GM13977 (cell line): ENCODE measurements around the gene ARID1B.

ENCODE experiments used
- DNase-seq: peaks from one replicate; pipeline ENCODE4 v3.0.0; 2012; ENCODE audit warnings: low spot score
- CTCF ChIP-seq: IDR thresholded peaks from 2 replicates; pipeline ENCODE4 v1.5.1; 2012; ENCODE audit warnings: mild to moderate bottlenecking, control low read depth; ENCODE audit not compliant: insufficient read depth; ENCODE audit errors: extremely low read depth, missing control alignments
- in situ Hi-C: fragments of 300-500 bp; cut with MboI; formaldehyde crosslinking; loops from one replicate; pipeline ENCODE4 v1.12.0; 2022; ENCODE audit warnings: low sequenced_read_pairs, low pct_unique_long_range_greater_than_20kb, mixed read lengths, inconsistent platforms; ENCODE audit not compliant: unreplicated experiment

The ARID1B gene

DNA sequence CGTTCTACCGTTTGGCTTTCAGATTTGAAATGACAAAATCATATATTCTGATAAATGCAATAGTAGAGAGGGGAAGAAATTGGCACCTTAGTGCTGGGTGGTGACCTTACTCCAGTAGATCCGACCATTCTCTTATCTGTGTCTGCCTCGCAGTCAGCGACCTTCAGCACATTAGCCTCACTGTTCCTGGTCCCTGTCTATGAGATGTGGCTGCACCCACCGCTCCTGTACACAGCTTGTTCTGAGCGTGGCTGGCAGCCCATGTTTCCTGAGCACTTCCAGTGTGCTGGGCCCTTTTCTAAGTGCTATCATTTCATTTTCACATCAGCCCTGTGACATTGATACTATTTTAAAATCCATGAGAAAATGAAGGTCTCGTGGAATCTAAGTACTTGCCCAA, 408.0 kb downstream of the ARID1B start:
- in situ Hi-C loops = no loop called here
- no peak for TF ChIP-seq CTCF
- no peak for DNase-seq

GRCh38 chr6:157185986-157186385, 408.8 kb downstream of the ARID1B start:
- no peak for TF ChIP-seq CTCF
- in situ Hi-C loops = no loop called here
- DNase-seq = no peak

DNA sequence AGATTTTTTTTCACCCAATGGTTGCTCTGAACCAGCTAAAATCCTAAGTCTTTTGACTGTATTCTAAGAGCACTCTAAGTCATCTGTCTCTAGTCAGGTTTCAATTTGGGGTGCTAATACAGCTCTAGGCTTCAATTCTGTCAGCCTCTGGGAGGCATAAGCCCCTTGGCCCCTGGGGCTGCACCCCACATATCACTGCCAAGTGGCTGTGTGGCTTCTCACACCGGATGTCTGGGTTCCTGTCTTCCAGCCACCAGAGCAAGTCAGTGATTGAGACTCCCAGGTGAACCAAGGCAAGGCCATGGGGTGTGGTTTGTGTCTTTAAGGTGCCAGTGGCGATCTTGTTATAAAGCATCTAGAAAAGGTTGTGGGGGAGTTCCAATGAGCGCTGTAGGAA, 409.6 kb downstream of the ARID1B start:
- in situ Hi-C loops = no loop called here
- no peak for DNase-seq
- no peak for TF ChIP-seq CTCF

DNA sequence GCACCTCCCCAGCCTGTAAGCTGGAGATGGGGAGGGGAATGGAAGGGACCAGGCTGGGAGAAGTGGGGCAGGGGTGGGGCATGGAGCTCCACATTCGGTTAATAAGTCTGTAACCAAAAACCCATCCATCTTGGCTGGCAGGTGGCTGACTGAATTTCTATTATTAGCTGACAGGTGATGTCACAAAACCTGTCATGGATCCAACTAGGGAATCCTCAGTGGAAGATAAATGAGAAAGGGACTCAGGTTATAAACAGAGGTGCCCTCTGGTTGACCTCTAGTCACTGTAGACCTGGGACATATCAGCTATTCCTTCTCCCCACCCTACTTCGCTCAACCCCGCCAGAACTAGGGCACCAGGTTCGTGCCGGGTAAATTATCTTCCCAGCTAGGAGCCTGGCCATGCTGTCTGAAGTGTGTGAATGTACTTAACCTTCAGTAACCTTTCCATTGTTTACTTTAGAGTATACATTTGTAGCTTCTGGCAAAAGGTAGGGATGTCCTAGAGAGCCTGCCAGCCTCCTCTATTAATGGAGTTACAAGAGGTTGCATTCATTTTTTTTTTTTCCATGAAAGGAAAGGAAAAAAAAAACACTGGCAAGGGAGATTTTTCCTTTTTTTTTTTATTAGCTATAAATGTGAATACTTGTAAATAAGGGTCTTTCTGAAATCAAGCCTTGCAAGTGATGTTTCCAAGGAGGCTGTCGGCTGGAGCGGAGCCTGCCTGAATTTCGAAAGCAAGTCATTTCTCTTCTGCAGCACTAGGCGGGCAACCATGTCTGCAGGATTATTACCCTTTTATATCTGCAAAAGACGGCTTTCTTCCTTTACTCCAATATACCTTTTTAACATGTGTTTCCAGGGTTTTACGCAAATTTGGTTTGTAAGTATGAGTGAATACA, 410.3 kb downstream of the ARID1B start:
- in situ Hi-C loops = no loop called here
- no peak for TF ChIP-seq CTCF
- no peak for DNase-seq

- TF ChIP-seq CTCF = no peak
- in situ Hi-C loops = no loop called here
Observed at GRCh38 chr6:157188213-157188612, 411.0 kb downstream of the ARID1B start.

GRCh38 chr6:157193443-157193996, 416.3 kb downstream of the ARID1B start:
- DNase-seq = no peak
- in situ Hi-C loops = no loop called here
- no peak for TF ChIP-seq CTCF

More at GRCh38 chr6:157188213-157188612, 411.0 kb downstream of the ARID1B start:
- no peak for DNase-seq
